Measurements from ENCODE around the gene OR14A16. TPM values are rescaled to one million over a fixed set of nuclear protein-coding genes. Genes with fewer than 3 reads are reported as not detected.

OR14A16 gene, protein sequence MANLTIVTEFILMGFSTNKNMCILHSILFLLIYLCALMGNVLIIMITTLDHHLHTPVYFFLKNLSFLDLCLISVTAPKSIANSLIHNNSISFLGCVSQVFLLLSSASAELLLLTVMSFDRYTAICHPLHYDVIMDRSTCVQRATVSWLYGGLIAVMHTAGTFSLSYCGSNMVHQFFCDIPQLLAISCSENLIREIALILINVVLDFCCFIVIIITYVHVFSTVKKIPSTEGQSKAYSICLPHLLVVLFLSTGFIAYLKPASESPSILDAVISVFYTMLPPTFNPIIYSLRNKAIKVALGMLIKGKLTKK
- total RNA-seq, result not detected

DNA sequence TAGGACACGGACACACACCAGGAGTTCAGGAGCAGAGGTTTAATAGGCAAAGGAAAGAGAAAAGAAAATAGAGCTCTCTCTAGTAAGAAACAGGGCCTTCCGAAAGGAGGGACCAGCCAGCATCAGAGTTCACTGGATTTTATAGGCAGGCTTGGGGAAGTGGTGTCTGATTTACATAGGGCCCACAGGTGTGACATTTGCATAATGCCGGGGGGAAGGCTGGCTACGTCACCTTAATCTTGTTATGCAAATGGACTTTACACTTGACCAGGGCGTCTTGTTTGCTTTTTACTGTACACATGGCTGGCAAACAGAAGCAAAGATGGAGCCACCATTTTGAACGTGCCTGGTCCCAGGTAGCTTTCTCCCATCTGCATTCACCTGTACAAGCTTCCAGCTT lies at the start of gene OR14A16:
OR14A16 (minus strand) TSS at position 97 of the 400 bp plus-strand sequence. CDS start 8,390 bp downstream, outside the sequence.
- no peaks in the 10 kb centered on the region for H3K27me3 ChIP-seq
- H3K4me3 ChIP-seq, result no peak within 1 kb of the TSS
- no peaks in the 10 kb centered on the region for H3K36me3 ChIP-seq
- in situ Hi-C loops (cut with MboI; ENCODE audit: low sequenced_read_pairs in 4 of 4) (no loop called here), intact Hi-C loops (cut with DNase I; ENCODE audit: low total_unique reads) (no loop called here)
- no peak for ATAC-seq
- no peak within 1 kb of the TSS for H3K27ac ChIP-seq
- H3K9me3 ChIP-seq, result no peaks in the 10 kb centered on the region
- no peak for DNase-seq
- no peaks in the 10 kb centered on the region for H3K4me1 ChIP-seq
- no peak for TF ChIP-seq POLR2A (IDR thresholded peaks at IDR 0.05)
- no peak for TF ChIP-seq CTCF (IDR thresholded peaks at IDR 0.05 in 4 of 5, conservative IDR thresholded peaks at IDR 0.05 in 1 of 5)

GRCh38 chr1:247865416-247865815 lies 41.5 kb upstream of the OR14A16 start:
- H3K4me3 ChIP-seq, result no peak overlapping the region
- in situ Hi-C loops (cut with MboI; ENCODE audit: low sequenced_read_pairs in 4 of 4) (no loop called here), intact Hi-C loops (cut with DNase I; ENCODE audit: low total_unique reads) (no loop called here)
- no peak for ATAC-seq
- H3K4me1 ChIP-seq, result no peaks in the 10 kb centered on the region
- TF ChIP-seq CTCF (IDR thresholded peaks at IDR 0.05 in 4 of 5, conservative IDR thresholded peaks at IDR 0.05 in 1 of 5), result no peak
- no peak for TF ChIP-seq POLR2A (IDR thresholded peaks at IDR 0.05)
- H3K27me3 ChIP-seq, result no peaks in the 10 kb centered on the region
- no peak for DNase-seq
- H3K36me3 ChIP-seq, result no peaks in the 10 kb centered on the region
- H3K27ac ChIP-seq, result no peak overlapping the region
- H3K9me3 ChIP-seq, result no peaks in the 10 kb centered on the region

DNA sequence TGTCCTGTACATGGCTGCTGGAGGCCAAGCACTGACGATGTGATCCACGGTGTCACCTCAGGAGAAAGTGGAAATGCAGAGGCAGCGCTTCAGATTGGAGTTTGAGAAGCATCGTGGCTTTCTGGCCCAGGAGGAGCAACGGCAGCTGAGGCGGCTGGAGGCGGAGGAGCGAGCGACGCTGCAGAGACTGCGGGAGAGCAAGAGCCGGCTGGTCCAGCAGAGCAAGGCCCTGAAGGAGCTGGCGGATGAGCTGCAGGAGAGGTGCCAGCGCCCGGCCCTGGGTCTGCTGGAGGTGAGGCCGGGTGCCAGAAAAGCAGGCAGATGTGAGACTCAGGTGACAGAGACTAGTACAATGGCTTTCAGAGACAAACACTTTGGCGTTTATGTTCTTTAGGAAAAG lies 40.7 kb upstream of the OR14A16 start:
- Histone ChIP-seq H3K36me3 (no peaks in the 10 kb centered on the region), H3K27me3 (no peaks in the 10 kb centered on the region), H3K4me3 (no peak overlapping the region), H3K9me3 (no peaks in the 10 kb centered on the region), H3K27ac (no peak overlapping the region), H3K4me1 (no peaks in the 10 kb centered on the region)
- no peak for DNase-seq
- ATAC-seq, result no peak
- no peak for TF ChIP-seq POLR2A (IDR thresholded peaks at IDR 0.05)
- TF ChIP-seq CTCF (IDR thresholded peaks at IDR 0.05 in 4 of 5, conservative IDR thresholded peaks at IDR 0.05 in 1 of 5), result no peak
- in situ Hi-C loops (cut with MboI; ENCODE audit: low sequenced_read_pairs in 4 of 4), result no loop called here
- intact Hi-C loops (cut with DNase I; ENCODE audit: low total_unique reads), result no loop called here

- ATAC-seq (no peak), DNase-seq (no peak)
- no peak overlapping the region for H3K27ac ChIP-seq
- H3K9me3 ChIP-seq, result no peaks in the 10 kb centered on the region
- H3K36me3 ChIP-seq, result no peaks in the 10 kb centered on the region
- intact Hi-C loops (cut with DNase I; ENCODE audit: low total_unique reads), result no loop called here
- no peak overlapping the region for H3K4me3 ChIP-seq
- TF ChIP-seq POLR2A (IDR thresholded peaks at IDR 0.05), result no peak
- TF ChIP-seq CTCF (IDR thresholded peaks at IDR 0.05 in 4 of 5, conservative IDR thresholded peaks at IDR 0.05 in 1 of 5), result no peak
- in situ Hi-C loops (cut with MboI; ENCODE audit: low sequenced_read_pairs in 4 of 4), result no loop called here
- H3K27me3 ChIP-seq, result peaks cover 0 to 5% (median 0%) of the 10 kb centered on the region in 3 donors
- H3K4me1 ChIP-seq, result no peaks in the 10 kb centered on the region
These were observed 38.8 kb upstream of the OR14A16 start for GRCh38 chr1:247862756-247863155.
